Stomach smooth muscle (tissue), 2 donors: ENCODE measurements around the gene HSPA2.

Experiments
- H3K27ac ChIP-seq: one replicate; pipeline ENCODE4 v1.7.0; 2013; ENCODE audit warnings: mild to moderate bottlenecking, low read length, inconsistent platforms
- H3K27me3 ChIP-seq, 2 donors: one replicate each; pipeline ENCODE4 v1.7.0; 2013; ENCODE audit warnings: low read length in 2 of 2; ENCODE audit not compliant: insufficient read depth in 2 of 2, control insufficient read depth in 1 of 2
- H3K36me3 ChIP-seq, 2 donors: one replicate each; pipeline ENCODE4 v1.7.0; 2013; ENCODE audit warnings: low read length in 2 of 2; ENCODE audit not compliant: control insufficient read depth in 2 of 2, insufficient read depth in 2 of 2
- H3K4me1 ChIP-seq: one replicate; pipeline ENCODE4 v1.7.0; 2013; ENCODE audit warnings: low read length; ENCODE audit not compliant: control insufficient read depth, insufficient read depth
- H3K4me3 ChIP-seq, 2 donors: one replicate each; pipeline ENCODE4 v1.7.0; 2013; ENCODE audit warnings: low read length in 2 of 2
- H3K9ac ChIP-seq, 2 donors: one replicate each; pipeline ENCODE4 v1.7.0; 2013; ENCODE audit warnings: low read length in 2 of 2, mild to moderate bottlenecking in 1 of 2
- H3K9me3 ChIP-seq, 2 donors: one replicate each; pipeline ENCODE4 v1.7.0; 2013; ENCODE audit warnings: low read length in 2 of 2; ENCODE audit not compliant: control insufficient read depth in 2 of 2
- donor health status: healthy.
- donor health status: Pancreatic carcinoma.

Gene HSPA2

DNA sequence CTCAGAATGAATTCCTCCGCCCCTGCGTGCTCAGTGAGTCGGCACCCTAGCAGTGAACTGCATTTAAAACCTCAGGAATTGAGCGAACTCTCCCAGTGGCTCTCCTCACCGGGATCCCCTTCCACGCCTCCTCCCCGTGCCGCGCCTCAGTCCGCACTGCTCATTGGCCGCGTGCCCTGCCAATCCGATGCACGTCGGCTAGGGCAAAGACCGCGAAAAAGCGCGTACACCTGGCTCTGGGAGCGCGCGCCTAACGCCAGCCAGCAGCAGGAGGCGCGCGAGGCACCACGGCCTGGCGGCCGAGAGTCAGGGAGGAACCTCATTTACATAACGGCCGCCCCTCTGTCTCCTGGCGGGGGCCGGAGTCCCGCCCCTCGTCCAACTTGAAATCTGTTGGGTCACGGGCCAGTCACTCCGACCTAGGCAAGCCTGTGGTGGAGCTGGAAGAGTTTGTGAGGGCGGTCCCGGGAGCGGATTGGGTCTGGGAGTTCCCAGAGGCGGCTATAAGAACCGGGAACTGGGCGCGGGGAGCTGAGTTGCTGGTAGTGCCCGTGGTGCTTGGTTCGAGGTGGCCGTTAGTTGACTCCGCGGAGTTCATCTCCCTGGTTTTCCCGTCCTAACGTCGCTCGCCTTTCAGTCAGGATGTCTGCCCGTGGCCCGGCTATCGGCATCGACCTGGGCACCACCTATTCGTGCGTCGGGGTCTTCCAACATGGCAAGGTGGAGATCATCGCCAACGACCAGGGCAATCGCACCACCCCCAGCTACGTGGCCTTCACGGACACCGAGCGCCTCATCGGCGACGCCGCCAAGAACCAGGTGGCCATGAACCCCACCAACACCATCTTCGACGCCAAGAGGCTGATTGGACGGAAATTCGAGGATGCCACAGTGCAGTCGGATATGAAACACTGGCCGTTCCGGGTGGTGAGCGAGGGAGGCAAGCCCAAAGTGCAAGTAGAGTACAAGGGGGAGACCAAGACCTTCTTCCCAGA lies at the start of gene HSPA2:
TSS of gene HSPA2 (plus strand) at position 534 of the 995 bp plus-strand sequence. CDS start at position 643, 109 bp downstream.
- no peaks in the 10 kb centered on the region for H3K36me3 ChIP-seq
- H3K4me1 ChIP-seq: peaks cover 18% of the 10 kb centered on the region
- H3K27me3 ChIP-seq: no peaks in the 10 kb centered on the region
- H3K27ac ChIP-seq: peak within 1 kb of the TSS; percentile 84
- peak within 1 kb of the TSS; percentile 81 for H3K4me3 ChIP-seq
- peak within 1 kb of the TSS; percentile 62 to 79 for H3K9ac ChIP-seq
- H3K9me3 ChIP-seq: no peaks in the 10 kb centered on the region

DNA sequence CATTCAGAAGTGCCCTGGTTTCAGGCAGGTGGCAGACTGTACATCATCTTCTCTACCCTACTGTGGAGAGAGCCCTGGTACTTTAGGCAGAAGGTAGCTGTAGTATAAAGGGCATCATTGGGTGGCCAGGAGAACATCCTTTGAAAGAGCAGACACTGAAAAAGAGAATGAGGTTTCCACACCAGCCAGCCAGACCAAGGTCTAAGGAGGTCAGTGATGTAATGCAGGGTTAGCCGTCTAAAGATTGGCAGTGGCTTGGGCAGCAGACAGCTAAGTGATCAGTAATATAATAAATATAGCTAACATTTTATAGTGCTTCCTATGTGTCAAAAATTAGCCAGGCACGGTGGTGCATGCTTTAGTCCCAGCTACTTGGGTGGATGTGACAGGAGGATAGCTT lies 48.9 kb upstream of the HSPA2 start:
- Histone ChIP-seq H3K27me3 (no peaks in the 10 kb centered on the region), H3K4me1 (no peaks in the 10 kb centered on the region), H3K4me3 (no peak overlapping the region), H3K36me3 (peaks cover 17 to 27% of the 10 kb centered on the region in 2 donors), H3K9ac (no peak overlapping the region), H3K27ac (no peak overlapping the region), H3K9me3 (no peaks in the 10 kb centered on the region)

DNA sequence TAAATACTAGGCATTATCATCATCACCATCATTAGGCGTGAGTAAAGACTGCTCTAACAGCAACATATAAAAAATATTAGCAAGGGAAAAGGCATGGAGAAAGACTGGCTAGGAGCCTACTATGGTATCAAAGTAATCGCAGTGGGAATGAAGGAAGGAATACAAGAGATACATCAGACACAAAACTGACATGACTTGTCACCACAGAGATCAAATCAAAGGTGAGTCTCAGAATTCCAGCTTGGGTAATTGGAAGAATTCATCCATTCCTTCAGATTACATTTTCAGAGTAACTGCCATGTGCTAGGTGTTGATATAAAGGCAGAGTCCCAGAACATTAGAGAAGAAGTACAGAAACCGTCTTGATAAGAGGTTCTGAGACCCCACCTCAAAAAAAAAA lies 47.1 kb upstream of the HSPA2 start:
- H3K9me3 ChIP-seq: no peaks in the 10 kb centered on the region
- no peak overlapping the region for H3K4me3 ChIP-seq
- no peaks in the 10 kb centered on the region for H3K4me1 ChIP-seq
- H3K27me3 ChIP-seq: no peaks in the 10 kb centered on the region
- H3K27ac ChIP-seq: no peak overlapping the region
- peaks cover 5 to 11% of the 10 kb centered on the region in 2 donors for H3K36me3 ChIP-seq
- no peak overlapping the region for H3K9ac ChIP-seq

DNA sequence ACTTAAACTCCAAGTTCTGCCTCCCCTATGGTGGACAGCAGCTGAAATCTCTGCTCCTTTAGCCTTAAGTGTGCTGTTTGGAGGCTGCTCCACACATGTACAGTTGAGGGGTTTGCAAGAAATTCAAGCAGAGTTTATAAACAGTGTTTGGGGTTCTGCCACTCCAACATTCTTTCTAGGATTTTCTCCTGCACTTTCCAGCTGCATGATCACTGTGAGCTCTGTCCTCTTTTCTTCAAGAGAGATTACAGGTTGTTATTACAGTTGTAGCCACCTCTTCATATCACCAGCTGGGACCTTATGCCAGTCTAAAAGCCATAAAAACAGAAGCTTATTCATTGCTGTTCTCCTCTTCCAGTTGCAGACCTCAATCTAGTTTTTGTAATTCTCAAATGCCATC lies 45.3 kb upstream of the HSPA2 start:
- Histone ChIP-seq H3K27ac (no peak overlapping the region), H3K36me3 (peaks cover 4 to 11% of the 10 kb centered on the region in 2 donors), H3K9ac (no peak overlapping the region)

DNA sequence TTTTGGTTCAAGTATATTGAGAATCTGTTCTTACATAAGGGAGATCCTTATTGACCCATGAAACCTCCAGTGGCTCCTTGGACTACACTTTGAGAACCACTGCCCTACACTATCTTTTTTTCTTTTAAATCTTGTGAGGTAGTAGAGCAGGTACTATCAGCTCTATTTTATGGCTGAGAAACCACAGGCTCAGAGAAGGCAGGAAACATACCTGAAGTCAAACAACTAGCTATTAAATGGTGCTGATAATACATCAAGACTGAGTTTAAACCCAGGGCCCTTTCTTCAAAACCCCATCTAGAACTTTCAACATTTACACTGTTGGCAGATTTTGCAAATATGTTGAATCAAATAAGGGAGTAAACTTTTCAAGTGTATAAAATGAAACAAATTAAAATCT lies 43.8 kb upstream of the HSPA2 start:
- Histone ChIP-seq H3K4me1 (peaks cover 6% of the 10 kb centered on the region), H3K9me3 (no peaks in the 10 kb centered on the region), H3K36me3 (peaks cover 0 to 4% of the 10 kb centered on the region in 2 donors), H3K9ac (no peak overlapping the region), H3K4me3 (no peak overlapping the region), H3K27ac (no peak overlapping the region), H3K27me3 (no peaks in the 10 kb centered on the region)

More for the DNA sequence above, 45.3 kb upstream of the HSPA2 start:
- Histone ChIP-seq H3K27me3 (no peaks in the 10 kb centered on the region), H3K9me3 (no peaks in the 10 kb centered on the region), H3K4me1 (no peaks in the 10 kb centered on the region), H3K4me3 (no peak overlapping the region)

DNA sequence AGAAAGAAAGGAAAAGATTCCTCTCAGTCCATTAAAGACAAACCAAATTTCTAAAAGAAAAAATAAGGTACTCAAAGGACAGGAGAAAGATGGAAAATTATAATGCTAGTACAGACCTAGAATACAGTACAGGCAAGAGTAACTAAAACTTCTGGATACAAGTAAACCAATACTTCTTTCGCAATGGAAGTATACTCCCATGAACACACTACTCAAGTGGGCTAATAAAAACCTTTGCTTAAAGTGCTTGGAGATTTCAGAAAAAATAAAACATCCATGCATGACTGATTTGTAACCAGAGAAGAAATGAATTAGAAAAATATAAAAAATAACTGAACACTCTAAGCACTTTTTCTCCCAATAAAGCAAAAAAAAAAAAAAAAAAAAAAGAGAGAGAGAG lies 40.5 kb upstream of the HSPA2 start:
- Histone ChIP-seq H3K4me3 (no peak overlapping the region), H3K36me3 (peaks cover 0 to 2% of the 10 kb centered on the region in 2 donors), H3K27me3 (no peaks in the 10 kb centered on the region), H3K27ac (no peak overlapping the region), H3K9ac (no peak overlapping the region), H3K4me1 (peaks cover 19% of the 10 kb centered on the region), H3K9me3 (no peaks in the 10 kb centered on the region)

DNA sequence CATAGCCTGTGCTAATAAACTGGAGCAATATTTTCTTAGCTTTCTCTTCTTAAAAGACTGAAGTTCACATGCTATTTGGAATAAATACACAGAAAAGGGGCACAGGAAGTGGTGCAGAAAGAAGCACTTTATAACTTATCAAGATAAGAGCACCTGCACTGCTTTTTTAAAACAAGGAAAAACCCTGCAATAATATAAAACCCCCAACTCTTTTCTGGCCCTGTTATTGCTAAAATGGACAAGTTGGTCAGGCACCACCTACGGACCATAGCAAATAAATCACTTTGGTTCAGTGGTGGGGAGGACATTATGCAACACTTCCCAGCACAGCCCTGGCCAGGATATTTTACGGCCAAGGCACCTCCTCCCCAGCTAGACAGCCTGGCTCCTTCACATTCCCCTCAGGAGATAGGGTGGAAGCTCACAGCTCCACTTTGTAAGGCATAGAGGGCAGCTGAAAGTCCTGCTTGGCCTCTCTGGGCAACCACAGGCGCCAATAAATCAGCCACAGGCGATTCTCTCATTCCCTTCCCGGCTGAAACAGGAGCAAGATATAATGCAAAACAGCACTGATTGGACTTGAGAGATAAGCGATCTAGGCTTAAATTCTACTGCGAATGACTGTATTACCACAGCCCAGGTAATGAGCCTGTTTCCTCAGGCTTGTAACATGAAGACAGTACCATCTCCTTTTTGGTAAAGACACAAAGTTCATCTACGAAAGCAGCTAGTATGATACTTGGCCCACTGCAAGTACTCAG lies 39.0 kb upstream of the HSPA2 start:
- H3K4me1 ChIP-seq: peaks cover 19% of the 10 kb centered on the region
- no peaks in the 10 kb centered on the region for H3K27me3 ChIP-seq

DNA sequence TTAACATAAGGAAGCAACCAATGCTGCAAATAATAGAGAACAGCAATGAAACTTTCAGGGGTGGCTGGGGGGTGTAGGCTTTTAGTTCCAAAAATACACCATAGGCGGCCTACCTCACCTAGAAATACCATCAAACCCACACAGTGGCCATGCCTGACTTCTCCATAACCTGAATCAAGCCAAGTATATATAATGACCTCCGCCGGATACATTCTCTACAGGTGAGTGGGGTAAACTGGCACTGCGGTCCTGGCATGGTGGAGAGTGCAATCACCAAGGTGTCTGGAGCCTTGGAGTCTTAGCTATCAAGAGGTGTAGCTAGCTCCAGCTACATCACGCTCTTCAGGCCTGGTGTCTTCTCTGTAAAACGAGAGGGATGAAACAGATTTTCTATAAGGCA lies 38.1 kb upstream of the HSPA2 start:
- H3K36me3 ChIP-seq: no peaks in the 10 kb centered on the region
- H3K27ac ChIP-seq: peak overlapping the region; percentile 99
- H3K27me3 ChIP-seq: no peaks in the 10 kb centered on the region
- H3K9me3 ChIP-seq: no peaks in the 10 kb centered on the region
- peaks cover 21% of the 10 kb centered on the region for H3K4me1 ChIP-seq
- peak overlapping the region; percentile 93 to 96 for H3K9ac ChIP-seq
- H3K4me3 ChIP-seq: peak overlapping the region; percentile 66 to 93

More for the DNA sequence above, 39.0 kb upstream of the HSPA2 start:
- Histone ChIP-seq H3K4me3 (peak overlapping the region; percentile 10 to 93), H3K27ac (peak overlapping the region; percentile 99), H3K9ac (peak overlapping the region; percentile 37 to 93), H3K36me3 (no peaks in the 10 kb centered on the region), H3K9me3 (no peaks in the 10 kb centered on the region)

DNA sequence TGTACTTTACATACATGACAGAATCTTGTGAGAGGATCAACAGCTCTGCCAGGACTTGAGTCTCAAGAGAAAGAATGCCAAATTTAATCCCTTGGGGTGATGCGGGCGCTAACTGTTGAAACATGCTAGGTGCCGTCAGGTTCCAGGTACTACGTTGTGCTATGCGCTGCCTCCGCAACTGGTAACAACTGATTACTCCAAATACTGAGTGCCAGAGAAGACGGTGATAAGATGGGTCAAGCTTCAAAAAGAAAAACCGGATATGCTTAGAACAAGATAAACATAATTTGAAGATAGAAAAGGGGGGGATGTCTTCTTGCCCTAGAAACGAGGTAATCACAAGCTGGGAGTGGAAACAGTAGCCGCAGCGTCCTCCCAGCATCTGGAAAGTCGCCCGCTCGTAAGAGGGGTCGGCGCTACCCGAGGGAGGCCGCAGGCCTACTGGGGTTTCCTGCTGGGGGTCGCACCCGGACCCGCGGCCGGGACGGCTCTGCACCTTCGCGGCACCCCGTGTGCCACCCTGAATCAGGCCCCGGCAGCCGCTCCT lies 37.6 kb upstream of the HSPA2 start:
- H3K9me3 ChIP-seq: no peaks in the 10 kb centered on the region
- no peaks in the 10 kb centered on the region for H3K27me3 ChIP-seq
- peak overlapping the region; percentile 66 to 93 for H3K4me3 ChIP-seq
- peak overlapping the region; percentile 93 to 96 for H3K9ac ChIP-seq
- H3K36me3 ChIP-seq: no peaks in the 10 kb centered on the region
- H3K27ac ChIP-seq: peak overlapping the region; percentile 99
- peaks cover 21% of the 10 kb centered on the region for H3K4me1 ChIP-seq

DNA sequence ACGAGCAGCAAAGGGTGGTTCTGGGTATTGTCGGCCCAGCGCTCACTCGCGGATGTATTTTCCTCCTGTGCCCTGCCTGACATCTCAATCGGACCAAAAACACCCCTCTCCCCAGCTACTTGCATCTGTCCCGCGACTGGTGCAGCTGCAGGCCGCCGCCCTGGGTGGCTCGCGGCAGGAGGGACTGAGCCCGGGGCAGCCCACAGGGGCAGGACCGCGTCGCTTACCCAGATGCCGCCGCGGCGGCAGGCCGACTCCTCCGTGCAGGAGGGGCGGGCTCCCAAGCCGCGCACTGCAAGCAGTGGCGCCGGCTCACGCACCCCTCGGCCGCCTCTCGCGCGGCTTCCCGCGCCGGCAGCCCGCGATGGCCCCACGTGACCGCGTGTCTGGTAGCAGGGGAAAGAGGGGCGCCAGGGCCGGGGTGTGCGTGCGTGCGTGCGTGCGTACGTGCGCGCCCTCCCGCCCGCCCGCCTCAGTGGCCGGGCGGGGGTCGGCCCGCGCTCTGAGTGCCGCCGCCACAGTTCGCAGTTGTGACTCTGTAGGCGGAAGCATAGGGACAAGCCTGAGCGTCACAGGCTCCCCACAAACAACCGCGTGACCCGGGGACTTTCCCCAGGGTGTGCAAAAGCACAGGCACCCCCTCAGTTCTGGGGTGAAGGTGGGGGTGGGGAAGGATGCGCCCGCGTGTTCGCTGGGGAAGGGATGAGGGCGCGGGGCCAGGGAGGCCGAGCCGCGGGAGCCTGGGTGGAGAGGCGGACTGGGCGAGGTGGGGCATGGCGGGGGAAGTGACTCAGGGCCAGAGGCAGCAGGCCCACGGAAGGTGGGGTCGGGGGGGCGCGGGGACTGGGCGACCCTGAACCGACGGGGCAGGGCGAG lies 36.9 kb upstream of the HSPA2 start, which contains the start of gene ZBTB25:
TSS of gene ZBTB25 (minus strand) at position 405 of the 876 bp plus-strand sequence. CDS start 13,305 bp downstream, outside the sequence.
- Histone ChIP-seq H3K36me3 (no peaks in the 10 kb centered on the region), H3K4me1 (peaks cover 21% of the 10 kb centered on the region), H3K27me3 (no peaks in the 10 kb centered on the region), H3K9ac (peak within 1 kb of the TSS; percentile 93 to 96), H3K4me3 (peak within 1 kb of the TSS; percentile 66 to 93), H3K27ac (peak within 1 kb of the TSS; percentile 99), H3K9me3 (no peaks in the 10 kb centered on the region)
